Endodermal cell (in vitro differentiated cells): ENCODE measurements around the gene CATSPER4. TPM values are rescaled to one million over a fixed set of nuclear protein-coding genes. Genes with fewer than 3 reads are reported as not detected.

Experiments used
- DNase-seq: peaks from one replicate; pipeline ENCODE4 v3.0.0-alpha.2; 2017
- H3K27ac ChIP-seq: 2 replicates; pipeline ENCODE4 v1.5.1; 2013; ENCODE audit warnings: mild to moderate bottlenecking, low read depth, low read length, moderate library complexity
- H3K27me3 ChIP-seq: 2 replicates; pipeline ENCODE4 v1.6.1; 2013; ENCODE audit warnings: mild to moderate bottlenecking, low read length, moderate library complexity; ENCODE audit not compliant: insufficient read depth, control insufficient read depth, poor library complexity, severe bottlenecking
- H3K36me3 ChIP-seq: 2 replicates; pipeline ENCODE4 v1.7.0; 2013; ENCODE audit warnings: mild to moderate bottlenecking, low read length, moderate library complexity; ENCODE audit not compliant: control insufficient read depth, insufficient read depth
- H3K4me1 ChIP-seq: one replicate; pipeline ENCODE4 v1.7.0; 2013; ENCODE audit warnings: low read length; ENCODE audit not compliant: control insufficient read depth, insufficient read depth
- H3K4me3 ChIP-seq: 2 replicates; pipeline ENCODE4 v1.5.1; 2013; ENCODE audit warnings: mild to moderate bottlenecking, low read length, moderate library complexity
- H3K9ac ChIP-seq: 2 replicates; pipeline ENCODE4 v1.6.1; 2013; ENCODE audit warnings: mild to moderate bottlenecking, low read length, moderate library complexity; ENCODE audit not compliant: poor library complexity, severe bottlenecking; ENCODE audit errors: extremely low read depth
- H3K9me3 ChIP-seq: 2 replicates; pipeline ENCODE4 v1.6.1; 2013; ENCODE audit warnings: mild to moderate bottlenecking, low read length, moderate library complexity; ENCODE audit not compliant: control insufficient read depth
- H3K27ac Mint-ChIP-seq: 2 replicates; pipeline ENCODE4 v1.8.0; 2020; ENCODE audit warnings: mixed read lengths
- H3K27me3 Mint-ChIP-seq: 2 replicates; pipeline ENCODE4 v1.8.0; 2021; ENCODE audit warnings: mild to moderate bottlenecking, mixed read lengths; ENCODE audit not compliant: insufficient read depth
- H3K36me3 Mint-ChIP-seq: 2 replicates; pipeline ENCODE4 v1.8.0; 2020; ENCODE audit warnings: low read depth, mixed read lengths
- H3K4me1 Mint-ChIP-seq: 2 replicates; pipeline ENCODE4 v1.8.0; 2020; ENCODE audit warnings: mixed read lengths
- H3K4me3 Mint-ChIP-seq: 2 replicates; pipeline ENCODE4 v1.8.0; 2020; ENCODE audit warnings: mild to moderate bottlenecking, moderate library complexity, mixed read lengths
- H3K9me3 Mint-ChIP-seq: 2 replicates; pipeline ENCODE4 v1.8.0; 2020; ENCODE audit warnings: mild to moderate bottlenecking, mixed read lengths
- WGBS, 2 experiments: methylation state at CpG; one replicate each; pipeline versions ENCODE4 v1.1.5 to v1.1.7; 2013; ENCODE audit warnings: missing lambda C conversion rate in 2 of 2, mixed read lengths in 1 of 2; ENCODE audit not compliant: insufficient coverage in 1 of 2, insufficient read length in 1 of 2; 5-methylcytosine and 5-hydroxymethylcytosine counted together
- total RNA-seq, 2 donors: library from RNA; stranded (reverse); fragmentation: NEBNext Ultra II Directional in 1 of 2; extraction: Animal tissue kit (Norgen Biotek cat#: 25700) in 1 of 2; gene quantifications; 2 replicates in 1 of 2; 3 replicates in 1 of 2; pipeline ENCODE4 v1.2.1, GENCODE V29; 2021
- TF ChIP-seq, protein P1 (sequence below): fragments of 200-600 bp; sonication (generic); conservative IDR thresholded peaks from 2 replicates; pipeline ENCODE4 v1.5.0; 2021; ENCODE audit warnings: antibody characterized with exemption, mild to moderate bottlenecking

The CATSPER4 gene
- total RNA-seq, 2 donors from 2014 or later, result 0.20 to 0.35 TPM

DNA sequence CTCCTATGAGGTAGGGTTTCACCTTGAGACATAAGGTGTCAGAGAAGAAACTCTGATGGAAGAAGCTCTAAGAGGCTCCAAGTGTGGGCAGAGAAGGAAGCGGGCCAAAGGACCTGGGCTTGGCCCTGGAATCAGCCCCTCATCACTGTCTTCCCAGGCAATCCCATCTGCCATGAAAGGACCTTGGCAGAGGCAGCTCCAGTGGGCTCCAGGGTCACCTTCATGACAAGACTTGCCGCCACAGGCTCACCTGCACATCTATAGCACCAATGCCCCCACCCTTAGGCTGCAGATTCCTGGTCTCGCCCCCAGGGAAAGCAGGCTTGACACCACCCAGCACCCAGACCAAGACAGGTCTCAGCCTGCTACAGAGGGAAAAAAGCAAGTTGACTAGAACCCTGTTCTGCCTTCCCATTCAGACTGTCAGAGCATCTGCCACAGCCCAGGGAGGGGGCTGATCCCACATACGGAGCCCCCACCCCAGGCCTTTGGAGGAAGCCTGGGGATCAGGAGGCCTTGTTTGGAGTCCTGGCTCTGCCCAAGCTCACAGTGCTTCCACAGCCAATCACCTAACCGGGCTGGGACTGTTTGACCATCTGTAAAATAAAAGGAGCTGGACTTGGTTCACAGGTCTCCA, 32.0 kb upstream of the CATSPER4 start:
- H3K9me3 ChIP-seq, result no peaks in the 10 kb centered on the region
- H3K9ac ChIP-seq, result no peak overlapping the region
- no peak overlapping the region for H3K27ac ChIP-seq
- Mint-ChIP-seq H3K27me3 (peaks cover 78% of the 10 kb centered on the region), H3K4me1 (peaks cover 48% of the 10 kb centered on the region), H3K4me3 (peak overlapping the region; percentile 41), H3K27ac (no peak overlapping the region), H3K36me3 (no peaks in the 10 kb centered on the region), H3K9me3 (no peaks in the 10 kb centered on the region)
- TF ChIP-seq, protein P1, sequence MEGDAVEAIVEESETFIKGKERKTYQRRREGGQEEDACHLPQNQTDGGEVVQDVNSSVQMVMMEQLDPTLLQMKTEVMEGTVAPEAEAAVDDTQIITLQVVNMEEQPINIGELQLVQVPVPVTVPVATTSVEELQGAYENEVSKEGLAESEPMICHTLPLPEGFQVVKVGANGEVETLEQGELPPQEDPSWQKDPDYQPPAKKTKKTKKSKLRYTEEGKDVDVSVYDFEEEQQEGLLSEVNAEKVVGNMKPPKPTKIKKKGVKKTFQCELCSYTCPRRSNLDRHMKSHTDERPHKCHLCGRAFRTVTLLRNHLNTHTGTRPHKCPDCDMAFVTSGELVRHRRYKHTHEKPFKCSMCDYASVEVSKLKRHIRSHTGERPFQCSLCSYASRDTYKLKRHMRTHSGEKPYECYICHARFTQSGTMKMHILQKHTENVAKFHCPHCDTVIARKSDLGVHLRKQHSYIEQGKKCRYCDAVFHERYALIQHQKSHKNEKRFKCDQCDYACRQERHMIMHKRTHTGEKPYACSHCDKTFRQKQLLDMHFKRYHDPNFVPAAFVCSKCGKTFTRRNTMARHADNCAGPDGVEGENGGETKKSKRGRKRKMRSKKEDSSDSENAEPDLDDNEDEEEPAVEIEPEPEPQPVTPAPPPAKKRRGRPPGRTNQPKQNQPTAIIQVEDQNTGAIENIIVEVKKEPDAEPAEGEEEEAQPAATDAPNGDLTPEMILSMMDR, result no peak
- peak overlapping the region; percentile 26 for H3K4me3 ChIP-seq
- peak; percentile 52 for DNase-seq
- 80 to 100% methylated on average over 1 to 5 of the region's 5 CpGs for WGBS, 2 experiments
- peaks cover 59% of the 10 kb centered on the region for H3K27me3 ChIP-seq
- H3K36me3 ChIP-seq, result no peaks in the 10 kb centered on the region
- peaks cover 9% of the 10 kb centered on the region for H3K4me1 ChIP-seq

DNA sequence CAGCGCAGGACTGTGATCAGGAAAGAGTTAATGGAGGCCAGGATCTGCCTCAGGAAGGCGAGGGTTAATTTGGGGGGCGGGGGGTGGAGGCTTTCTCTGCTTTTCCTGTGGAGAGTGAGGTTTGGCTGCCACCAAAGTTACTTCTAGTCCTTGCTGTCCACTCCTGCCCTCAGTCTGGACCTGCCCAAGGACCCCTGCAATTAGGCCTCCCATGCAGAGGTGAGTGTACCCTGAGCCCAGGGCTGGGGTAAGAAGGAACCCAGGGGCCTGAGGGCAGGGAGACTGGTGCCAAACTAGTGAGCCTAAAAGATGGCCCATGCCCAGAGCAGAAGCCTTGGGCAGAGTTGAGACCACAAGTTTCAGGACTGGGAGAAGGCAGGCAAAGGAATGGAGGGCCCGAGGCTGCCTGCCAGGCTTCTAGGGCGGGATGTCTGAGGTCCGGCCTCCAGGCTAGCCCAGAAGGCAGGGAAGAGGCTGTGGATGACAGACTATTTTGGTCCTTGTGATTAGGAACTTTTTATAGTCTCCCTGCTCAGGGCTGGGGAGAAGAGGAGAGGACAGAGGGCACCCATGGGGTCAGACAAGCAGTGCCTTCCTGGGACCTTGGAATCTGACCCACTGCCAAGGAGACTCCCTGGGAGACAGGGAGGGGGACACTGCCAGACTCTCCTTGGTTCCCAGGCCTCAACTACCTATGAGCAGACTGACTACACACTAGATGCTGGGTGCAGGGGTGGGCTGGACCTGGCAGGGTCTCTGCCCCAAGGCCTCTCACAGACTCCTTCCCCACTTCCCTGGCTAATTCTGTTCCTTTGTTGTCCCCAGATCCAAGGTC, 31.3 kb upstream of the CATSPER4 start, which contains the start of gene FAM110D:
Gene FAM110D, plus strand, starts transcription at position 172 of the 835 bp plus-strand sequence. CDS start 2,213 bp downstream, outside the sequence.
- peak; percentile 72 for DNase-seq
- H3K4me3 Mint-ChIP-seq, result peak within 1 kb of the TSS; percentile 41
- 46 to 67% methylated on average over 1 to 6 of the region's 6 CpGs for WGBS, 2 experiments
- Histone ChIP-seq H3K27me3 (peaks cover 62% of the 10 kb centered on the region), H3K9me3 (no peaks in the 10 kb centered on the region), H3K4me1 (peaks cover 9% of the 10 kb centered on the region), H3K4me3 (peak within 1 kb of the TSS; percentile 26), H3K36me3 (no peaks in the 10 kb centered on the region), H3K27ac (no peak within 1 kb of the TSS), H3K9ac (no peak within 1 kb of the TSS)
- no peaks in the 10 kb centered on the region for H3K9me3 Mint-ChIP-seq
- no peak within 1 kb of the TSS for H3K27ac Mint-ChIP-seq
- H3K4me1 Mint-ChIP-seq, result peaks cover 48% of the 10 kb centered on the region
- no peaks in the 10 kb centered on the region for H3K36me3 Mint-ChIP-seq
- TF ChIP-seq, protein P1, result no peak
- peaks cover 77% of the 10 kb centered on the region for H3K27me3 Mint-ChIP-seq

DNA sequence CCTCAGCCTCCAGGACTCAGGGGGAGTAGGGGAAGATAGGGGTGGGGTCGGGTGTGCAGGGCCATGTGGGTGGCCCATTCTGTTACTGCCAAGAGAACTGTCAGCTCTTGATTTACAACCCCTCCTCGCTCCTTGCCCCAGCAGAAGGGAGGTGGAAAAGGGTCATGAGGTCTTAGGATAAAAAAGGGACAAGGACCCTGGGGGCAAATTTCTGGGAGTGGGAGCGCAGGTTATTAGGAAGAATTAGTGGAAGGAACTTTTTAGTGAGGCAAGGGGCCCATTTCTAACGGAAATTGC, 30.7 kb upstream of the CATSPER4 start:
- Mint-ChIP-seq H3K27me3 (peaks cover 75% of the 10 kb centered on the region), H3K27ac (no peak overlapping the region), H3K4me1 (peaks cover 50% of the 10 kb centered on the region), H3K9me3 (no peaks in the 10 kb centered on the region), H3K36me3 (no peaks in the 10 kb centered on the region), H3K4me3 (no peak overlapping the region)
- TF ChIP-seq, protein P1, result no peak
- H3K27ac ChIP-seq, result no peak overlapping the region
- H3K4me3 ChIP-seq, result no peak overlapping the region
- no peak for DNase-seq
- no peaks in the 10 kb centered on the region for H3K36me3 ChIP-seq
- WGBS, 2 experiments, result 30 to 85% methylated on average over 2 to 4 of the region's 4 CpGs
- no peak overlapping the region for H3K9ac ChIP-seq
- H3K4me1 ChIP-seq, result peaks cover 9% of the 10 kb centered on the region
- no peaks in the 10 kb centered on the region for H3K9me3 ChIP-seq
- H3K27me3 ChIP-seq, result peaks cover 62% of the 10 kb centered on the region
